GM12878 (cell line): Measurements from ENCODE around the gene ETNK2. TPM values are rescaled to one million over a fixed set of nuclear protein-coding genes. Genes with fewer than 3 reads are reported as not detected.

Experiments used
- ATAC-seq: fragments of 200-7000 bp; cut with Tn5 transposase; 3 replicates; pipeline ENCODE4 v1.9.1; 2020; ENCODE audit warnings: mild to moderate bottlenecking, moderate library complexity
- BruUV-seq: library from RNA; stranded (reverse); fragments of 400-500 nt; replicated peaks from 2 replicates; lab custom pipeline; 2021; lab: Mats Ljungman, UMichigan
- CTCF ChIA-PET: fragments of 300-600 bp; sonication (Branson Sonifier 250); formaldehyde crosslinking; extraction: SDS; loops from one replicate; lab custom pipeline; 2021; ENCODE audit warnings: inconsistent platforms; lab: Yijun Ruan, JAX
- POLR2A ChIA-PET: fragments of 350-600 bp; formaldehyde crosslinking; extraction: SDS; loops from one replicate; lab custom pipeline; 2021; ENCODE audit warnings: inconsistent platforms; lab: Charles Lee
- RAD21 ChIA-PET: fragments of 300-600 bp; sonication (Branson Sonifier 250); formaldehyde crosslinking; loops from one replicate; lab custom pipeline; 2023; ENCODE audit warnings: antibody characterized with exemption; ENCODE audit not compliant: unreplicated experiment; lab: Charles Lee
- SMC1A ChIA-PET: fragments of 300-600 bp; sonication (Branson Sonifier 250); formaldehyde crosslinking; loops from one replicate; lab custom pipeline; 2023; ENCODE audit not compliant: unreplicated experiment, uncharacterized antibody; lab: Charles Lee
- DNase-seq: peaks from one replicate; pipeline ENCODE4 v3.0.0-alpha.2; 2011; ENCODE audit warnings: low read depth, low spot score
- FAIRE-seq: peaks from 3 replicates; lab custom pipeline; 2011; peaks lifted over from hg19 to GRCh38; lab: Jason Lieb, UNC
- H2AFZ ChIP-seq: 2 replicates; pipeline ENCODE4 v1.6.0; 2011; ENCODE audit warnings: low read depth, low read length, control low read depth; ENCODE audit not compliant: control insufficient read depth
- H3K27ac ChIP-seq: 2 replicates; pipeline ENCODE4 v1.5.1; 2011; ENCODE audit warnings: control low read depth; ENCODE audit not compliant: control insufficient read depth, insufficient read depth
- H3K27me3 ChIP-seq, 2 experiments: replicated peaks in 1 of 2; 2 replicates each; pipeline versions ENCODE4 v1.6.0 to v1.6.1; 2011; ENCODE audit warnings: low read length in 1 of 2; ENCODE audit not compliant: control insufficient read depth in 2 of 2, insufficient read depth in 2 of 2
- H3K36me3 ChIP-seq, 2 experiments: 2 replicates each; pipeline ENCODE4 v1.5.1; 2011; ENCODE audit warnings: low read length in 1 of 2; ENCODE audit not compliant: control insufficient read depth in 2 of 2, insufficient read depth in 2 of 2
- H3K4me1 ChIP-seq: 2 replicates; pipeline ENCODE4 v1.6.1; 2011; ENCODE audit warnings: mild to moderate bottlenecking, low read length, moderate library complexity, mixed read lengths; ENCODE audit not compliant: control insufficient read depth, insufficient read depth
- H3K4me2 ChIP-seq: 2 replicates; pipeline ENCODE4 v1.6.0; 2011; ENCODE audit warnings: control low read depth; ENCODE audit not compliant: control insufficient read depth, insufficient read depth
- H3K4me3 ChIP-seq: fragments of 200-600 bp; sonication (generic); 2 replicates; pipeline ENCODE4 v1.5.1; 2016
- H3K79me2 ChIP-seq: 2 replicates; pipeline ENCODE4 v1.6.0; 2011; ENCODE audit warnings: low read length; ENCODE audit not compliant: control insufficient read depth, insufficient read depth
- H3K9ac ChIP-seq: 2 replicates; pipeline ENCODE4 v1.8.0; 2011; ENCODE audit warnings: low read length, control low read depth, mixed read lengths; ENCODE audit not compliant: control insufficient read depth, insufficient read depth
- H3K9me3 ChIP-seq: replicated peaks from 3 replicates; pipeline ENCODE4 v1.5.1; 2011; ENCODE audit warnings: mild to moderate bottlenecking, low read length; ENCODE audit not compliant: control insufficient read depth, insufficient read depth
- H4K20me1 ChIP-seq: 2 replicates; pipeline ENCODE4 v1.6.0; 2011; ENCODE audit not compliant: control insufficient read depth, insufficient read depth
- IKZF2 ChIP-seq, 2 experiments: fragments of 450-650 bp; IDR thresholded peaks; 2 replicates each; pipeline ENCODE4 v1.6.1; 2017; ENCODE audit warnings: mild to moderate bottlenecking in 2 of 2, moderate library complexity in 2 of 2
- MYB ChIP-seq: fragments of 150-350 bp; IDR thresholded peaks from 2 replicates; pipeline ENCODE4 v1.6.1; 2014; ENCODE audit warnings: mild to moderate bottlenecking, low read depth, low read length, borderline replicate concordance
- PAX8 ChIP-seq: fragments of 450-650 bp; IDR thresholded peaks from 2 replicates; pipeline ENCODE4 v1.6.1; 2017; ENCODE audit warnings: mild to moderate bottlenecking, moderate library complexity
- POU2F2 ChIP-seq: IDR thresholded peaks from 3 replicates; pipeline ENCODE4 v1.6.1; 2011; ENCODE audit warnings: low read depth, mild to moderate bottlenecking, low read length, borderline replicate concordance
- PRDM15 ChIP-seq: fragments of 450-650 bp; formaldehyde crosslinking; IDR thresholded peaks from 2 replicates; pipeline ENCODE4 v1.4.0; 2020; ENCODE audit warnings: mild to moderate bottlenecking, moderate library complexity
- SP1 ChIP-seq: IDR thresholded peaks from one replicate; pipeline ENCODE4 v1.6.1; 2011; ENCODE audit warnings: low read depth, low read length
- SUPT20H ChIP-seq: IDR thresholded peaks from 2 replicates; pipeline ENCODE4 v1.6.1; 2011; ENCODE audit warnings: low read depth, mild to moderate bottlenecking, low read length, moderate library complexity, borderline replicate concordance; ENCODE audit not compliant: control insufficient read depth
- USF1 ChIP-seq: IDR thresholded peaks from 2 replicates; pipeline ENCODE4 v1.6.1; 2011; ENCODE audit warnings: borderline replicate concordance, low read depth, mild to moderate bottlenecking, moderate library complexity, mixed read lengths, low read length; ENCODE audit not compliant: insufficient read depth; ENCODE audit errors: extremely low read length
- WGBS: methylation state at CpG from one replicate; pipeline ENCODE4 v1.1.6; 2016; ENCODE audit warnings: low lambda C conversion rate; ENCODE audit not compliant: insufficient replicate concordance, insufficient coverage; ENCODE audit errors: missing lambda C conversion rate; 5-methylcytosine and 5-hydroxymethylcytosine counted together
- in situ Hi-C: fragments of 300-500 bp; cut with MboI; formaldehyde crosslinking; loops from 9 replicates; pipeline ENCODE4 v1.14.3; 2018; ENCODE audit warnings: mixed read lengths
- intact Hi-C: fragments of 100-400 bp; cut with micrococcal nuclease; formaldehyde crosslinking; loops from one replicate; pipeline ENCODE4 v1.14.2; 2022; ENCODE audit not compliant: unreplicated experiment
- polyA plus RNA-seq, 11 experiments: library from polyadenylated mRNA; depleted of rRNA in 4 of 11; unstranded in 6 of 11; stranded (reverse) in 5 of 11; fragments of >200 nt; fragmentation: Nextera tagmentation in 4 of 11; fragmentation: Illumina TruSeq in 1 of 11; extraction: Ambion mirVana in 4 of 11; extraction: Trizol in 1 of 11; gene quantifications; 1 replicate in 1 of 11; 2 replicates in 10 of 11; pipeline versions ENCODE4 v1.2.1 to v1.2.3, GENCODE V29; 2011 to 2016; ENCODE audit warnings: inconsistent platforms in 2 of 11, missing spikeins in 2 of 11, low read depth in 1 of 11
- total RNA-seq, 4 experiments: library from RNA; depleted of rRNA in 3 of 4; stranded (reverse); fragments of >200 nt in 3 of 4; fragmentation: Illumina TruSeq in 1 of 4; extraction: Trizol in 1 of 4; gene quantifications; 2 replicates each; pipeline versions ENCODE4 v1.2.1 to v1.2.3, GENCODE V29; 2013 to 2021
- TF ChIP-seq, protein P1 (sequence below), 3 experiments: IDR thresholded peaks in 2 of 3; conservative IDR thresholded peaks in 1 of 3; 2 replicates each; pipeline ENCODE4 v1.5.1; 2011; ENCODE audit warnings: low read depth in 3 of 3, low read length in 3 of 3, mild to moderate bottlenecking in 3 of 3, control low read depth in 2 of 3, moderate library complexity in 2 of 3, inconsistent platforms in 1 of 3, mixed read lengths in 1 of 3; ENCODE audit not compliant: control insufficient read depth in 2 of 3, insufficient read depth in 1 of 3; ENCODE audit errors: extremely low read depth in 1 of 3

Gene ETNK2
- total and polyA plus RNA-seq, 10 of the 15 experiments (the other 5 are each of a cell fraction or from before 2014, with no cell fraction given): 0.14 TPM; not detected in 9

- ATAC-seq (no peak), DNase-seq (no peak), FAIRE-seq (no peak)
- Histone ChIP-seq H3K79me2 (no peaks in the 10 kb centered on the region), H3K4me3 (no peak overlapping the region), H2AFZ (no peak overlapping the region), H3K9ac (no peak overlapping the region), H3K36me3 (no peaks in the 10 kb centered on the region), H3K27me3 (peaks cover 3 to 16% of the 10 kb centered on the region in 2 experiments; a peak in 3 of 4 replicates), H3K9me3 (no peaks in the 10 kb centered on the region), H3K27ac (no peak overlapping the region), H3K4me2 (no peak overlapping the region), H4K20me1 (no peaks in the 10 kb centered on the region), H3K4me1 (no peaks in the 10 kb centered on the region)
- ChIA-PET SMC1A (interaction anchor here (0.6 to 0.9 kb wide), 2 partner anchors 14 to 45 kb away, joined by 3 read pairs; no protein-coding TSS in a partner anchor), CTCF (interaction anchor here (0.7 to 2.3 kb wide), 6 partner anchors 9 to 28 kb away, joined by 3 to 7 read pairs (median 3); no protein-coding TSS in a partner anchor), POLR2A (interaction anchor here (0.7 kb wide), 2 partner anchors 50 to 481 kb away, joined by 3 to 4 read pairs; no protein-coding TSS in a partner anchor), RAD21 (no interaction called here)
- intact Hi-C loops (no loop called here), in situ Hi-C loops (no loop called here)
- no peak for TF ChIP-seq POU2F2
- WGBS: 46% methylated on average over 2 of the region's 2 CpGs
- BruUV-seq: no TSS peak
Observed at GRCh38 chr1:204192046-204192445, 40.2 kb upstream of the ETNK2 start.

GRCh38 chr1:204191456-204191855 is 39.6 kb upstream of the ETNK2 start:
- no peak overlapping the region for H3K4me2 ChIP-seq
- H3K79me2 ChIP-seq: no peaks in the 10 kb centered on the region
- TF ChIP-seq PAX8: no peak
- no peak for TF ChIP-seq IKZF2 (IDR thresholded peaks at IDR 0.05)
- TF ChIP-seq PRDM15 (CRISPR knock-in tag): no peak
- no peak for TF ChIP-seq MYB
- no peak for TF ChIP-seq USF1
- TF ChIP-seq SP1: no peak
- TF ChIP-seq, protein P1, sequence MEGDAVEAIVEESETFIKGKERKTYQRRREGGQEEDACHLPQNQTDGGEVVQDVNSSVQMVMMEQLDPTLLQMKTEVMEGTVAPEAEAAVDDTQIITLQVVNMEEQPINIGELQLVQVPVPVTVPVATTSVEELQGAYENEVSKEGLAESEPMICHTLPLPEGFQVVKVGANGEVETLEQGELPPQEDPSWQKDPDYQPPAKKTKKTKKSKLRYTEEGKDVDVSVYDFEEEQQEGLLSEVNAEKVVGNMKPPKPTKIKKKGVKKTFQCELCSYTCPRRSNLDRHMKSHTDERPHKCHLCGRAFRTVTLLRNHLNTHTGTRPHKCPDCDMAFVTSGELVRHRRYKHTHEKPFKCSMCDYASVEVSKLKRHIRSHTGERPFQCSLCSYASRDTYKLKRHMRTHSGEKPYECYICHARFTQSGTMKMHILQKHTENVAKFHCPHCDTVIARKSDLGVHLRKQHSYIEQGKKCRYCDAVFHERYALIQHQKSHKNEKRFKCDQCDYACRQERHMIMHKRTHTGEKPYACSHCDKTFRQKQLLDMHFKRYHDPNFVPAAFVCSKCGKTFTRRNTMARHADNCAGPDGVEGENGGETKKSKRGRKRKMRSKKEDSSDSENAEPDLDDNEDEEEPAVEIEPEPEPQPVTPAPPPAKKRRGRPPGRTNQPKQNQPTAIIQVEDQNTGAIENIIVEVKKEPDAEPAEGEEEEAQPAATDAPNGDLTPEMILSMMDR (IDR thresholded peaks at IDR 0.05 in 2 of 3, conservative IDR thresholded peaks at IDR 0.05 in 1 of 3; ENCODE audit: control insufficient read depth in 2 of 3, extremely low read depth in 1 of 3, insufficient read depth in 1 of 3, low read depth in 3 of 3, low read length in 3 of 3): no peak
- no peak for TF ChIP-seq SUPT20H
- ChIA-PET CTCF (interaction anchor here (0.9 to 4.3 kb wide), 4 partner anchors 10 to 28 kb away, joined by 3 to 25 read pairs (median 5); no protein-coding TSS in a partner anchor), SMC1A (interaction anchor here (1.2 kb wide), 1 partner anchor 28 kb away, joined by 4 read pairs; no protein-coding TSS in a partner anchor), POLR2A (interaction anchor here (1.0 kb wide), 1 partner anchor 10 kb away, joined by 4 read pairs; no protein-coding TSS in a partner anchor), RAD21 (no interaction called here)
- H4K20me1 ChIP-seq: no peaks in the 10 kb centered on the region
- H3K9ac ChIP-seq: no peak overlapping the region
- intact Hi-C loops: no loop called here
- no peak overlapping the region for H3K4me3 ChIP-seq
- H3K36me3 ChIP-seq: no peaks in the 10 kb centered on the region
- DNase-seq (no peak), FAIRE-seq (no peak), ATAC-seq (no peak)
- no peaks in the 10 kb centered on the region for H3K9me3 ChIP-seq
- no peak overlapping the region for H2AFZ ChIP-seq
- in situ Hi-C loops: no loop called here
- no TSS peak for BruUV-seq
- no peak overlapping the region for H3K27ac ChIP-seq
- 39% methylated on average over 7 of the region's 7 CpGs for WGBS
- peaks cover 3 to 16% of the 10 kb centered on the region in 2 experiments; a peak in 3 of 4 replicates for H3K27me3 ChIP-seq
- H3K4me1 ChIP-seq: no peaks in the 10 kb centered on the region
